Erythroblast (primary cell): ENCODE measurements around the gene MAP6.

ENCODE experiments used
- GATA1 ChIP-seq: IDR thresholded peaks from 2 replicates; pipeline ENCODE4 v1.6.1; 2011; ENCODE audit warnings: low read depth, mild to moderate bottlenecking, control low read depth, low read length, moderate library complexity
- POLR2A ChIP-seq: IDR thresholded peaks from 2 replicates; pipeline ENCODE4 v1.6.1; 2011; ENCODE audit warnings: mild to moderate bottlenecking, low read length

DNA sequence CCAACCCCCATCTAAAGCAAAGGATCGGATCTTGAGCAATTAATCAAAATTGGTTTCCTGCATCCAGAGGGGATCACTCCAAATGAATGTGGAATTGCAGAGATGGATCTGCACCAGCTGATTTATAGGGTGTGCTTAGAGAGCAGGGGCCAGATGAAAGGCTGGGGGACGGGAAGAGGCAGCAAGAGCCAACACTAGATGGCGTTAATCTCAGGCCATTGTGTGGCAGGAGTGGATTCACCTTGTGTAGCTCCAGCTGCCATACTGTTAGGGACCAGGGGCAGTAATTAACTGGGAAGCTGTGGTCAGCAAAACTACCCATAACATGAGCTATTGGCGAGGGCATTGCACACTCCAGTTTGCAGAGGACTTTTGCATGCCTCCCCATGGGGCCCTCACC is 71.2 kb downstream of the MAP6 start:
- TF ChIP-seq POLR2A (no peak), GATA1 (no peak)
